ENCODE measurements around the gene ZNF431.

- TF ChIP-seq CTCF (conservative IDR thresholded peaks at IDR 0.05; ENCODE audit: low read depth in 2 of 2), result no peak
- TF ChIP-seq JUNB (IDR thresholded peaks at IDR 0.05; ENCODE audit: unreplicated experiment), result no peak
- no peak for TF ChIP-seq EZH2phosphoT487 (IDR thresholded peaks at IDR 0.05; ENCODE audit: unreplicated experiment)
Observed at GRCh38 chr19:21128901-21129698, 12.7 kb upstream of the ZNF431 start.
